ENCODE data around the gene CHMP1A.
A peak's percentile ranks its signal among the peaks of the same experiment; 100 is the strongest.

The CHMP1A gene

DNA sequence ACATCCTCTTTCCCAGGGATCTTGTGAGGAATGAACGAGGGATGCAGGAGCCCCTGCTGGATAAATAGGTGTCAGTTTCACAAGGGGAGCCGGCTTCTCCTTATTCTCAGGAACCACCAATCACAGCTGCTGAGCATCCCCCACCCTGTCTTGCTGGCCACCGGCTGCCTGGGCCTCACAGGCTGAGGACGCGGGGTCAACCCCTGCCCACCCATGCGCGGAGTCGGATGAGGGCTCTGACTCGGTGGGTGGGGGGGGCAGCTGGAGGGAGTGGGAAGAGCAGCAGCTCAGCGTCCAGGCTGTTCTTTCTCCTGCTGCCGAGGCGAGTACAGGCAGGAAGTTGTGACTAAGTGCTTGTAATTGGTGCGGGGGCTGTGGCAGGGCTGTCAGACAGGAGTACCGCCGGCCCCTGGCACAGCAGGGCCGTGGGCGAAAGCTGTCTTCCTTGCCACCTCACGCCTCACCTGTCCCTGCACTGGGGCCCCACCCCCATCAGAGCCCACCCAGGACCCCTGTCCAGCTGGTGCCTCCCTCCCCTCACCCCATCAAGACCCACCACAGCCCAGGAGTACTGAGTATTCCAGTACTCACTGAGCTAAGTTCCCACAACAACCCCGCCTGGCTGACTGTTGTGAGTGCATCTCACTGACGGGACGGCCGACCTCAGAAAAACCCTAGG lies 55.1 kb downstream of the CHMP1A start:
- peak; percentile 23 for DNase-seq

DNA sequence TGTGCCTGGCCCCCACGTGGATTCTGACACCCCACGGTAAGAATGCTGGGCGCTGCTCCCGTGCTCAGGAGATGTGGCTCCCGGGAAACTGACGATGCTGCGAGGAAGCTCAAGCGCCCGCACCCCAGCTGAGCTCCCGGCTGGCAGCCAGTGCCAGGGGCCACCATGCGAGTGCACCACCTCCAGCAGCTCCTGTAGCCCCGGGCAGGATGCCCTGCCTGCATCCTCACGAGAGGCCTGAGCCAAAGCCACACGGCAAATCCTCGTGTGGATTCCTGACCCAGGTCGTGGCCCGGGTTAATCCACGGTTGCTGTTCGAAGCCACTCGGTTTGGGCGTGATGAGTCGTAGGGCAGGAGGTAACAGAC lies 55.6 kb downstream of the CHMP1A start:
- no peak for DNase-seq

DNA sequence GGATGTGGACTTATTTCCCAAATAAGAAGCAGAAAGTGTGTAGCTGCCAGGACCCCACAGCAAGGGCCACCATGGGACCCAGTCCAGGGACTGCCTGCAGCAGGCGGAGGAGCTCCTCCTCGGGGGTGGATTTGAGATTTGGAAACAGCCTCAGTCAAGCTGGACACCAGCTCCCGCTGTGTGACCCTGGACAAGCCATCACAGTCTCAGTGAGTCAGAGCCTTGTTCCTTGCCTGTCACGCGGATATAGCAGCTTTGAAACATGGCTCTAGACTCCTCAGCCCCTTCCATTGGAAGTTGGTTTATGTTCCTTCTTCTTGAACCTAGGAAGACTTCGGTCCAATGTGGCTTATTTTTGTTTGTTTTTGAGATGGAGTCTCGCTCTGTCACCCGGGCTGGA lies 56.6 kb downstream of the CHMP1A start:
- DNase-seq = no peak

- no peak for DNase-seq
These were observed 57.1 kb downstream of the CHMP1A start for GRCh38 chr16:89600427-89600826.

DNA sequence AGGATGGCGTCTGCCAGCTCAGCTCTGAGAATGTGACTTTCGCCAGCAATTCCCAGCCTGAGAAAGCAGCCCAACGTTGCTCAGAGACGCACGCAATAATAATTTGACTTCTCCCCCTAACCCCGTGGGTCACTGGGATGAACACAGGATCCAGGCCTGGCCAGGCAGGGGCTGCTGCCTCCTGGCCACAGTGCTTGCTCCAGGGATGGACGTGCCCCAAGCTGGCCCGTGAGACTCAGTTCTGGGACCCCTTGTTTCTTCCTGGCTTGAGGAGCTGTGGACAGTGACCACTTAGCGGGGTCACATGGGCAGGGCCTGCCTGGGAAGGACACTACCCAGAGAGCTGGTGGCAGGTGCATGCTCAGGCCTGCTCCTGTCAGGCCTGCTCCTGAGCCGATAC lies 57.6 kb downstream of the CHMP1A start:
- DNase-seq = no peak

- no peak for DNase-seq
These were observed 58.1 kb downstream of the CHMP1A start for GRCh38 chr16:89599451-89599858.

- no peak for DNase-seq
These were observed 59.3 kb downstream of the CHMP1A start for GRCh38 chr16:89598199-89598598.

- DNase-seq = no peak
These were observed 60.4 kb downstream of the CHMP1A start for GRCh38 chr16:89596957-89597649.

- DNase-seq = no peak
These were observed 61.3 kb downstream of the CHMP1A start for GRCh38 chr16:89596061-89596689.

- no peak for DNase-seq
These were observed 62.0 kb downstream of the CHMP1A start for GRCh38 chr16:89595330-89596060.

Data from NCI-H1092 (cell line).